Peyer's patch (tissue), 4 donors: ENCODE measurements around the gene LTO1. TPM values are rescaled to one million over a fixed set of nuclear protein-coding genes. Genes with fewer than 3 reads are reported as not detected.

ENCODE experiments used
- DNase-seq, 3 donors: peaks; one replicate each; pipeline ENCODE4 v3.0.0-alpha.2; 2017 to 2019
- H3K27ac ChIP-seq, 4 donors: fragments of 200-600 bp; sonication (generic); one replicate each; pipeline ENCODE4 v1.5.1; 2016 to 2019
- H3K27me3 ChIP-seq, 2 donors: fragments of 200-600 bp; sonication (generic); one replicate each; pipeline ENCODE4 v1.5.1; 2019
- H3K36me3 ChIP-seq, 3 donors: fragments of 200-600 bp; sonication (generic); one replicate each; pipeline ENCODE4 v1.5.1; 2016 to 2019
- H3K4me1 ChIP-seq, 4 donors: fragments of 200-600 bp; sonication (generic); one replicate each; pipeline ENCODE4 v1.5.1; 2016 to 2019
- H3K4me3 ChIP-seq, 4 donors: fragments of 200-600 bp; sonication (generic); 1 replicate in 3 of 4; 2 replicates in 1 of 4; pipeline ENCODE4 v1.5.1; 2016 to 2019; ENCODE audit warnings: mild to moderate bottlenecking in 1 of 4
- H3K9me3 ChIP-seq, 4 donors: fragments of 200-600 bp; sonication (generic); one replicate each; pipeline ENCODE4 v1.5.1; 2016 to 2019; ENCODE audit warnings: mild to moderate bottlenecking in 1 of 4
- CTCF ChIP-seq, 6 experiments: fragments of 450-650 bp in 4 of 6; fragments of 200-600 bp in 2 of 6; sonication (generic) in 1 of 6; IDR thresholded peaks; one replicate each; pipeline ENCODE4 v1.5.1; 2017 to 2019; ENCODE audit warnings: antibody characterized with exemption in 6 of 6, mild to moderate bottlenecking in 3 of 6, moderate library complexity in 1 of 6
- POLR2A ChIP-seq, 2 donors: fragments of 450-650 bp; IDR thresholded peaks; one replicate each; pipeline ENCODE4 v1.5.1; 2017; ENCODE audit warnings: antibody characterized with exemption in 2 of 2, mild to moderate bottlenecking in 2 of 2, moderate library complexity in 2 of 2
- total RNA-seq, 4 donors: library from RNA; depleted of rRNA; stranded (reverse); fragments of >200 nt; gene quantifications; one replicate each; pipeline ENCODE4 v1.1.0, GENCODE V29; 2016

The LTO1 gene
- total RNA-seq, 4 donors from 2014 or later = 22.1 to 50.3 (median 36.6) TPM

- Histone ChIP-seq H3K4me1 (no peaks in the 10 kb centered on the region), H3K4me3 (no peak overlapping the region), H3K27me3 (no peaks in the 10 kb centered on the region), H3K27ac (no peak overlapping the region), H3K9me3 (no peaks in the 10 kb centered on the region), H3K36me3 (no peaks in the 10 kb centered on the region)
- TF ChIP-seq CTCF (IDR thresholded peaks at IDR 0.05) (no peak), POLR2A (IDR thresholded peaks at IDR 0.05) (no peak)
- DNase-seq = no peak
These were observed 56.9 kb downstream of the LTO1 start for GRCh38 chr11:69618237-69618636.

- Histone ChIP-seq H3K27ac (no peak overlapping the region), H3K9me3 (no peaks in the 10 kb centered on the region), H3K4me3 (no peak overlapping the region), H3K36me3 (no peaks in the 10 kb centered on the region), H3K4me1 (no peaks in the 10 kb centered on the region), H3K27me3 (no peaks in the 10 kb centered on the region)
- TF ChIP-seq POLR2A (IDR thresholded peaks at IDR 0.05) (no peak), CTCF (IDR thresholded peaks at IDR 0.05) (no peak)
- DNase-seq = no peak
These were observed 57.5 kb downstream of the LTO1 start for GRCh38 chr11:69617682-69618081.

GRCh38 chr11:69617220-69617619 lies 57.9 kb downstream of the LTO1 start:
- no peak for TF ChIP-seq POLR2A (IDR thresholded peaks at IDR 0.05)
- TF ChIP-seq CTCF (IDR thresholded peaks at IDR 0.05) = no peak
- H3K4me3 ChIP-seq = no peak overlapping the region
- H3K4me1 ChIP-seq = no peaks in the 10 kb centered on the region
- no peak overlapping the region for H3K27ac ChIP-seq
- no peak for DNase-seq
- no peaks in the 10 kb centered on the region for H3K27me3 ChIP-seq
- no peaks in the 10 kb centered on the region for H3K9me3 ChIP-seq
- H3K36me3 ChIP-seq = no peaks in the 10 kb centered on the region

Other genes starting within 250 kb of the LTO1 start
- not detected for gene LINC01488, start 193.7 kb downstream of the LTO1 start, total RNA-seq
- 10 to 100 TPM; 13.5 to 46.6 (median 40.0) TPM for gene CCND1, start 34.2 kb downstream of the LTO1 start, total RNA-seq
- gene FGF19, start 28.7 kb upstream of the LTO1 start, total RNA-seq = 1 to 10 TPM in 2 of 4 donors, not detected in 2; 3.2 to 4.9 TPM
- gene FGF4, start 100.0 kb upstream of the LTO1 start, total RNA-seq = not detected
- gene FGF3, start 144.1 kb upstream of the LTO1 start, total RNA-seq = not detected